ENCODE measurements around the gene SCYL2. TPM values are rescaled to one million over a fixed set of nuclear protein-coding genes. Genes with fewer than 3 reads are reported as not detected.

SCYL2 gene
- total and polyA plus RNA-seq, 2 of the 13 experiments (the other 11 are each of a cell fraction or from before 2014, with no cell fraction given): 11.4 to 28.8 TPM

- TF ChIP-seq ZEB1 (IDR thresholded peaks at IDR 0.05; ENCODE audit: insufficient replicate concordance, low read depth) (no peak), RFXANK (CRISPR knock-in tag; IDR thresholded peaks at IDR 0.05) (no peak), ZNF672 (CRISPR knock-in tag; IDR thresholded peaks at IDR 0.05) (no peak), DPF2 (CRISPR knock-in tag; IDR thresholded peaks at IDR 0.05; ENCODE audit: borderline replicate concordance, low read depth) (0 out of 2 replicates have a peak, but pooled peaks have one; percentile 37), TSC22D2 (CRISPR knock-in tag; IDR thresholded peaks at IDR 0.05; ENCODE audit: borderline replicate concordance) (no peak), ARNT (IDR thresholded peaks at IDR 0.05) (no peak), ZNF646 (CRISPR knock-in tag; IDR thresholded peaks at IDR 0.05) (no peak), MYPOP (CRISPR knock-in tag; IDR thresholded peaks at IDR 0.05) (no peak), ZBTB10 (CRISPR knock-in tag; IDR thresholded peaks at IDR 0.05; ENCODE audit: borderline replicate concordance) (no peak), ZNF589 (CRISPR knock-in tag; conservative IDR thresholded peaks at IDR 0.05) (no peak), POGZ (CRISPR knock-in tag; IDR thresholded peaks at IDR 0.05) (no peak), MIER3 (CRISPR knock-in tag; IDR thresholded peaks at IDR 0.05; ENCODE audit: borderline replicate concordance) (no peak), ATF7 (IDR thresholded peaks at IDR 0.05) (no peak), ATF7 (CRISPR knock-in tag; IDR thresholded peaks at IDR 0.05) (no peak), ELF1 (CRISPR knock-in tag; IDR thresholded peaks at IDR 0.05) (0 out of 2 replicates have a peak, but pooled peaks have one; percentile 26), TRIM24 (CRISPR knock-in tag; IDR thresholded peaks at IDR 0.05) (no peak), MAFK (conservative IDR thresholded peaks at IDR 0.05 in 1 of 2, IDR thresholded peaks at IDR 0.05 in 1 of 2; ENCODE audit: low read length in 2 of 2) (no peak), ZNF337 (CRISPR knock-in tag; IDR thresholded peaks at IDR 0.05; ENCODE audit: borderline replicate concordance, low read depth) (no peak), ZMYM4 (CRISPR knock-in tag; IDR thresholded peaks at IDR 0.05) (no peak), SRY (CRISPR knock-in tag; IDR thresholded peaks at IDR 0.05) (no peak), ERF (CRISPR knock-in tag; IDR thresholded peaks at IDR 0.05) (no peak), SOX13 (IDR thresholded peaks at IDR 0.05) (no peak), SOX13 (CRISPR knock-in tag; conservative IDR thresholded peaks at IDR 0.05 in 1 of 2, IDR thresholded peaks at IDR 0.05 in 1 of 2) (peak in 1 of 2 experiments; percentile 63; a peak in 2 of 4 replicates), GATAD2A (CRISPR knock-in tag; IDR thresholded peaks at IDR 0.05) (no peak)
These were observed 121.4 kb downstream of the SCYL2 start (continued) for GRCh38 chr12:100388382-100388781.

Data from HepG2 (cell line).